GM12878 (cell line): ENCODE results near the gene EEFSEC. TPM values are rescaled to one million over a fixed set of nuclear protein-coding genes. Genes with fewer than 3 reads are reported as not detected.

Experiments used
- ATAC-seq: fragments of 200-7000 bp; cut with Tn5 transposase; 3 replicates; pipeline ENCODE4 v1.9.1; 2020; ENCODE audit warnings: mild to moderate bottlenecking, moderate library complexity
- BruUV-seq: library from RNA; stranded (reverse); fragments of 400-500 nt; replicated peaks from 2 replicates; lab custom pipeline; 2021; lab: Mats Ljungman, UMichigan
- CTCF ChIA-PET: fragments of 300-600 bp; sonication (Branson Sonifier 250); formaldehyde crosslinking; extraction: SDS; loops from one replicate; lab custom pipeline; 2021; ENCODE audit warnings: inconsistent platforms; lab: Yijun Ruan, JAX
- POLR2A ChIA-PET: fragments of 350-600 bp; formaldehyde crosslinking; extraction: SDS; loops from one replicate; lab custom pipeline; 2021; ENCODE audit warnings: inconsistent platforms; lab: Charles Lee
- RAD21 ChIA-PET: fragments of 300-600 bp; sonication (Branson Sonifier 250); formaldehyde crosslinking; loops from one replicate; lab custom pipeline; 2023; ENCODE audit warnings: antibody characterized with exemption; ENCODE audit not compliant: unreplicated experiment; lab: Charles Lee
- SMC1A ChIA-PET: fragments of 300-600 bp; sonication (Branson Sonifier 250); formaldehyde crosslinking; loops from one replicate; lab custom pipeline; 2023; ENCODE audit not compliant: unreplicated experiment, uncharacterized antibody; lab: Charles Lee
- DNase-seq: peaks from one replicate; pipeline ENCODE4 v3.0.0-alpha.2; 2011; ENCODE audit warnings: low read depth, low spot score
- FAIRE-seq: peaks from 3 replicates; lab custom pipeline; 2011; peaks lifted over from hg19 to GRCh38; lab: Jason Lieb, UNC
- H2AFZ ChIP-seq: 2 replicates; pipeline ENCODE4 v1.6.0; 2011; ENCODE audit warnings: low read depth, low read length, control low read depth; ENCODE audit not compliant: control insufficient read depth
- H3K27ac ChIP-seq: 2 replicates; pipeline ENCODE4 v1.5.1; 2011; ENCODE audit warnings: control low read depth; ENCODE audit not compliant: control insufficient read depth, insufficient read depth
- H3K27me3 ChIP-seq, 2 experiments: replicated peaks in 1 of 2; 2 replicates each; pipeline versions ENCODE4 v1.6.0 to v1.6.1; 2011; ENCODE audit warnings: low read length in 1 of 2; ENCODE audit not compliant: control insufficient read depth in 2 of 2, insufficient read depth in 2 of 2
- H3K36me3 ChIP-seq, 2 experiments: 2 replicates each; pipeline ENCODE4 v1.5.1; 2011; ENCODE audit warnings: low read length in 1 of 2; ENCODE audit not compliant: control insufficient read depth in 2 of 2, insufficient read depth in 2 of 2
- H3K4me1 ChIP-seq: 2 replicates; pipeline ENCODE4 v1.6.1; 2011; ENCODE audit warnings: mild to moderate bottlenecking, low read length, moderate library complexity, mixed read lengths; ENCODE audit not compliant: control insufficient read depth, insufficient read depth
- H3K4me2 ChIP-seq: 2 replicates; pipeline ENCODE4 v1.6.0; 2011; ENCODE audit warnings: control low read depth; ENCODE audit not compliant: control insufficient read depth, insufficient read depth
- H3K4me3 ChIP-seq: fragments of 200-600 bp; sonication (generic); 2 replicates; pipeline ENCODE4 v1.5.1; 2016
- H3K79me2 ChIP-seq: 2 replicates; pipeline ENCODE4 v1.6.0; 2011; ENCODE audit warnings: low read length; ENCODE audit not compliant: control insufficient read depth, insufficient read depth
- H3K9ac ChIP-seq: 2 replicates; pipeline ENCODE4 v1.8.0; 2011; ENCODE audit warnings: low read length, control low read depth, mixed read lengths; ENCODE audit not compliant: control insufficient read depth, insufficient read depth
- H3K9me3 ChIP-seq: replicated peaks from 3 replicates; pipeline ENCODE4 v1.5.1; 2011; ENCODE audit warnings: mild to moderate bottlenecking, low read length; ENCODE audit not compliant: control insufficient read depth, insufficient read depth
- H4K20me1 ChIP-seq: 2 replicates; pipeline ENCODE4 v1.6.0; 2011; ENCODE audit not compliant: control insufficient read depth, insufficient read depth
- ATF7 ChIP-seq: fragments of 450-650 bp; IDR thresholded peaks from 2 replicates; pipeline ENCODE4 v1.6.1; 2016; ENCODE audit warnings: low read depth, mild to moderate bottlenecking
- BHLHE40 ChIP-seq, 2 experiments: fragments of 450-650 bp in 1 of 2; IDR thresholded peaks; 2 replicates each; pipeline ENCODE4 v1.6.1; 2011 to 2017; ENCODE audit warnings: low read depth in 2 of 2, borderline replicate concordance in 1 of 2, improper control_type of control experiment in 1 of 2, low read length in 1 of 2, mild to moderate bottlenecking in 1 of 2
- BRCA1 ChIP-seq: IDR thresholded peaks from 2 replicates; pipeline ENCODE4 v1.6.1; 2011; ENCODE audit warnings: low read depth, low read length, improper control_type of control experiment
- CHD4 ChIP-seq: fragments of 200-600 bp; sonication (generic); IDR thresholded peaks from 2 replicates; pipeline ENCODE4 v1.6.1; 2016; ENCODE audit warnings: mild to moderate bottlenecking
- KAT2A ChIP-seq: conservative IDR thresholded peaks from 2 replicates; pipeline ENCODE4 v1.6.1; 2011; ENCODE audit warnings: low read depth, low read length; ENCODE audit not compliant: control insufficient read depth
- PAX5 ChIP-seq: IDR thresholded peaks from 2 replicates; pipeline ENCODE4 v1.6.1; 2011; ENCODE audit warnings: low read depth, low read length, borderline replicate concordance
- PML ChIP-seq: IDR thresholded peaks from 2 replicates; pipeline ENCODE4 v1.6.1; 2012; ENCODE audit warnings: low read length, inconsistent platforms
- POLR2AphosphoS5 ChIP-seq: IDR thresholded peaks from 2 replicates; pipeline ENCODE4 v1.6.1; 2011; ENCODE audit warnings: mild to moderate bottlenecking, low read length, inconsistent platforms
- STAT3 ChIP-seq: IDR thresholded peaks from 2 replicates; pipeline ENCODE4 v1.6.1; 2011; ENCODE audit warnings: low read depth, low read length, improper control_type of control experiment
- TAF1 ChIP-seq: IDR thresholded peaks from 2 replicates; pipeline ENCODE4 v1.6.1; 2011; ENCODE audit warnings: mild to moderate bottlenecking, low read depth, low read length, borderline replicate concordance
- TARDBP ChIP-seq: IDR thresholded peaks from 2 replicates; pipeline ENCODE4 v1.6.1; 2016; ENCODE audit warnings: borderline replicate concordance
- TCF3 ChIP-seq: IDR thresholded peaks from 2 replicates; pipeline ENCODE4 v1.6.1; 2012; ENCODE audit warnings: low read depth, mild to moderate bottlenecking, low read length, borderline replicate concordance; ENCODE audit not compliant: insufficient read depth
- YY1 ChIP-seq: IDR thresholded peaks from 2 replicates; pipeline ENCODE4 v1.6.1; 2011; ENCODE audit warnings: low read depth, mild to moderate bottlenecking, low read length
- ZNF217 ChIP-seq: fragments of 450-650 bp; IDR thresholded peaks from 2 replicates; pipeline ENCODE4 v1.6.1; 2017; ENCODE audit warnings: antibody characterized with exemption, mild to moderate bottlenecking
- ZNF384 ChIP-seq: IDR thresholded peaks from 2 replicates; pipeline ENCODE4 v1.6.1; 2012; ENCODE audit warnings: low read depth, mild to moderate bottlenecking, low read length, improper control_type of control experiment, borderline replicate concordance
- WGBS: methylation state at CpG from one replicate; pipeline ENCODE4 v1.1.6; 2016; ENCODE audit warnings: low lambda C conversion rate; ENCODE audit not compliant: insufficient replicate concordance, insufficient coverage; ENCODE audit errors: missing lambda C conversion rate; 5-methylcytosine and 5-hydroxymethylcytosine counted together
- in situ Hi-C: fragments of 300-500 bp; cut with MboI; formaldehyde crosslinking; loops from 9 replicates; pipeline ENCODE4 v1.14.3; 2018; ENCODE audit warnings: mixed read lengths
- intact Hi-C: fragments of 100-400 bp; cut with micrococcal nuclease; formaldehyde crosslinking; loops from one replicate; pipeline ENCODE4 v1.14.2; 2022; ENCODE audit not compliant: unreplicated experiment
- polyA plus RNA-seq, 11 experiments: library from polyadenylated mRNA; depleted of rRNA in 4 of 11; unstranded in 6 of 11; stranded (reverse) in 5 of 11; fragments of >200 nt; fragmentation: Nextera tagmentation in 4 of 11; fragmentation: Illumina TruSeq in 1 of 11; extraction: Ambion mirVana in 4 of 11; extraction: Trizol in 1 of 11; gene quantifications; 1 replicate in 1 of 11; 2 replicates in 10 of 11; pipeline versions ENCODE4 v1.2.1 to v1.2.3, GENCODE V29; 2011 to 2016; ENCODE audit warnings: inconsistent platforms in 2 of 11, missing spikeins in 2 of 11, low read depth in 1 of 11
- total RNA-seq, 4 experiments: library from RNA; depleted of rRNA in 3 of 4; stranded (reverse); fragments of >200 nt in 3 of 4; fragmentation: Illumina TruSeq in 1 of 4; extraction: Trizol in 1 of 4; gene quantifications; 2 replicates each; pipeline versions ENCODE4 v1.2.1 to v1.2.3, GENCODE V29; 2013 to 2021
- TF ChIP-seq, protein P1 (sequence below): IDR thresholded peaks from 2 replicates; pipeline ENCODE4 v1.6.1; 2012; ENCODE audit warnings: low read depth, low read length, improper control_type of control experiment
- TF ChIP-seq, protein P2 (sequence below): fragments of 450-650 bp; IDR thresholded peaks from 2 replicates; pipeline ENCODE4 v1.6.1; 2016; ENCODE audit warnings: mild to moderate bottlenecking, moderate library complexity, borderline replicate concordance

Gene EEFSEC
- total and polyA plus RNA-seq, 10 of the 15 experiments (the other 5 are each of a cell fraction or from before 2014, with no cell fraction given), result 0.29 to 29.1 (median 16.1) TPM

DNA sequence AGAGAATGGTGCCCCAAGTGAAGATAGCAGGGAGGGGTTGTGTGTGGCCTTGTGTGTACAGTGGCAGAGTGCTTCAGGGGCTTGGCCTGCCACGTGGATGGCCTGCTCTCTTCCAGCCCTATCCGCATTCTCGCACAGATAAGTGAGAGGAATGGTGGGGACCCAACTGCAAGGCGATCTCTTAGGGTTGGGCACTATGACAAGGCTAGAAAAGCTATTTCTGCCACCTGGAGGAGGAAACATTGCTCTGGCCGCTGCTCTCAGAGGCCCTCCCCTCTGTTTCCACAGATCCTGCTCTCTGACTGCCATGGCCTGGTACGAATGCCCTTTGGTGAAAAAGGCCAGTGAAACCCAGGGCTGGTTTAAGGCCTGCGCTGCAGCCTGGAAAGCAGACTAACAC lies 20.6 kb downstream of the EEFSEC start (continued):
- TF ChIP-seq POLR2AphosphoS5 (no peak), ZNF217 (no peak), TCF3 (no peak), ZNF384 (no peak), YY1 (no peak), KAT2A (no peak), ATF7 (no peak), BHLHE40 (IDR thresholded peaks at IDR 0.05; ENCODE audit: borderline replicate concordance in 1 of 2, low read depth in 2 of 2, low read length in 1 of 2) (no peak), TARDBP (no peak), TAF1 (no peak), CHD4 (no peak)

DNA sequence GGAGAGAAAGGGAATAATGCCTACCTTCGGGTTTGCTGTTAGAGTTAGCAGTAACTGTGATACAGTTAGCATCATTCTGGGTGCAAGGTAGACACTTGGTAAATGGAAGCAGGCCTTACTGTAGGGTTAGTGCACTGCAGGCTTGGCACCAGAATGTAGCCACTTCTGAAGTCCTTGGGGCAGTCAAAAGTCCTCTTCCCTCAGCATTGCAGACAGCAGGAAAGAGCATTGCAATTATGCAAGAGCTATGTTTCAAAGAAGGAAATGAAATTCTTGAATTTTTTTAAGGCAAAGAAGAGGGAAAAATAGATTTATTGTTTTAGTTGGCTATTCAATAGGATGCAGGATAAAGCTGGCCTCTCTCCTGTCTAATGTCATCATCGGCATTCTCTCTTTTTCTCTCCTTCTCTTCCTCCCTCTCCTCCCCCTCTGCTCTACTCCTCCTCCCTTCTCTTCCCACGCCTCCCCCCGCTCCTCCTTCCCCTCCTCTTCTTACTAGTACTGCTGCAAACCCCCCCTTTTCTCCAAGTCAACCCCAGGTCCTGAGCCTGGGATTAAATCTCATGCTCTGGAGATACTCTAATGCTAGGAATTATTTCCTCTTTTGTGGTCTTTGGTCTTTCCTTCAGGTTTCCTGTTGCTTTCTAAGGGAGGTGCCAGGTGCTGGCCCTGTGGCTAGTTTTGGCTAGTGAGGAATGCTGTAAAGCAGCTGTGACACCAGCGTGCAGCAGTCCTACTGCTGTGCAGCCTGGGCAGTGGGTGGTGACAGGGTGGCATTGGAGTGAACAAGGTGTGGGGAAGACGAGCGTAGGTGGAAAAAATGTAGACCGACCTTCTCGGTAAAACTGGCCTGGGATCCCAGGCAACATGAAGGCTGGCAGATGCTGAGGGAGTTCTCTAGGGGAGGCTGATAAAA lies 21.7 kb downstream of the EEFSEC start:
- no peaks in the 10 kb centered on the region for H3K36me3 ChIP-seq
- SMC1A ChIA-PET, result no interaction called here
- POLR2A ChIA-PET, result no interaction called here
- RAD21 ChIA-PET, result no interaction called here
- BruUV-seq, result no TSS peak
- H2AFZ ChIP-seq, result no peak overlapping the region
- in situ Hi-C loops, result no loop called here
- H3K27ac ChIP-seq, result no peak overlapping the region
- no peaks in the 10 kb centered on the region for H3K4me1 ChIP-seq
- no peak overlapping the region for H3K9ac ChIP-seq
- no peak for ATAC-seq
- H3K79me2 ChIP-seq, result peaks cover 2% of the 10 kb centered on the region; the same call in 1 of the 2 replicates
- 0 out of 2 replicates have a peak, but pooled peaks cover 2% of the 10 kb centered on the region for H4K20me1 ChIP-seq
- WGBS, result 79% methylated on average over 9 of the region's 9 CpGs
- no peaks in the 10 kb centered on the region for H3K9me3 ChIP-seq
- no peaks in the 10 kb centered on the region for H3K27me3 ChIP-seq
- no peak overlapping the region for H3K4me2 ChIP-seq
- intact Hi-C loops, result no loop called here
- FAIRE-seq, result no peak
- no peak overlapping the region for H3K4me3 ChIP-seq
- no peak for DNase-seq
- CTCF ChIA-PET, result no interaction called here
- TF ChIP-seq, protein P1, sequence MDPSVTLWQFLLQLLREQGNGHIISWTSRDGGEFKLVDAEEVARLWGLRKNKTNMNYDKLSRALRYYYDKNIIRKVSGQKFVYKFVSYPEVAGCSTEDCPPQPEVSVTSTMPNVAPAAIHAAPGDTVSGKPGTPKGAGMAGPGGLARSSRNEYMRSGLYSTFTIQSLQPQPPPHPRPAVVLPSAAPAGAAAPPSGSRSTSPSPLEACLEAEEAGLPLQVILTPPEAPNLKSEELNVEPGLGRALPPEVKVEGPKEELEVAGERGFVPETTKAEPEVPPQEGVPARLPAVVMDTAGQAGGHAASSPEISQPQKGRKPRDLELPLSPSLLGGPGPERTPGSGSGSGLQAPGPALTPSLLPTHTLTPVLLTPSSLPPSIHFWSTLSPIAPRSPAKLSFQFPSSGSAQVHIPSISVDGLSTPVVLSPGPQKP, result no peak
- TF ChIP-seq BRCA1 (no peak), PML (no peak), PAX5 (no peak), STAT3 (no peak)
- TF ChIP-seq, protein P2, sequence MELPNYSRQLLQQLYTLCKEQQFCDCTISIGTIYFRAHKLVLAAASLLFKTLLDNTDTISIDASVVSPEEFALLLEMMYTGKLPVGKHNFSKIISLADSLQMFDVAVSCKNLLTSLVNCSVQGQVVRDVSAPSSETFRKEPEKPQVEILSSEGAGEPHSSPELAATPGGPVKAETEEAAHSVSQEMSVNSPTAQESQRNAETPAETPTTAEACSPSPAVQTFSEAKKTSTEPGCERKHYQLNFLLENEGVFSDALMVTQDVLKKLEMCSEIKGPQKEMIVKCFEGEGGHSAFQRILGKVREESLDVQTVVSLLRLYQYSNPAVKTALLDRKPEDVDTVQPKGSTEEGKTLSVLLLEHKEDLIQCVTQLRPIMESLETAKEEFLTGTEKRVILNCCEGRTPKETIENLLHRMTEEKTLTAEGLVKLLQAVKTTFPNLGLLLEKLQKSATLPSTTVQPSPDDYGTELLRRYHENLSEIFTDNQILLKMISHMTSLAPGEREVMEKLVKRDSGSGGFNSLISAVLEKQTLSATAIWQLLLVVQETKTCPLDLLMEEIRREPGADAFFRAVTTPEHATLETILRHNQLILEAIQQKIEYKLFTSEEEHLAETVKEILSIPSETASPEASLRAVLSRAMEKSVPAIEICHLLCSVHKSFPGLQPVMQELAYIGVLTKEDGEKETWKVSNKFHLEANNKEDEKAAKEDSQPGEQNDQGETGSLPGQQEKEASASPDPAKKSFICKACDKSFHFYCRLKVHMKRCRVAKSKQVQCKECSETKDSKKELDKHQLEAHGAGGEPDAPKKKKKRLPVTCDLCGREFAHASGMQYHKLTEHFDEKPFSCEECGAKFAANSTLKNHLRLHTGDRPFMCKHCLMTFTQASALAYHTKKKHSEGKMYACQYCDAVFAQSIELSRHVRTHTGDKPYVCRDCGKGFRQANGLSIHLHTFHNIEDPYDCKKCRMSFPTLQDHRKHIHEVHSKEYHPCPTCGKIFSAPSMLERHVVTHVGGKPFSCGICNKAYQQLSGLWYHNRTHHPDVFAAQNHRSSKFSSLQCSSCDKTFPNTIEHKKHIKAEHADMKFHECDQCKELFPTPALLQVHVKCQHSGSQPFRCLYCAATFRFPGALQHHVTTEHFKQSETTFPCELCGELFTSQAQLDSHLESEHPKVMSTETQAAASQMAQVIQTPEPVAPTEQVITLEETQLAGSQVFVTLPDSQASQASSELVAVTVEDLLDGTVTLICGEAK, result no peak
